ENCODE measurements around the gene SHANK2. TPM values are rescaled to one million over a fixed set of nuclear protein-coding genes. Genes with fewer than 3 reads are reported as not detected.

The SHANK2 gene
- polyA plus RNA-seq, 1 donor (not counting 4 experiments of a cell fraction or from before 2014, with no cell fraction given) = 0.22 TPM

DNA sequence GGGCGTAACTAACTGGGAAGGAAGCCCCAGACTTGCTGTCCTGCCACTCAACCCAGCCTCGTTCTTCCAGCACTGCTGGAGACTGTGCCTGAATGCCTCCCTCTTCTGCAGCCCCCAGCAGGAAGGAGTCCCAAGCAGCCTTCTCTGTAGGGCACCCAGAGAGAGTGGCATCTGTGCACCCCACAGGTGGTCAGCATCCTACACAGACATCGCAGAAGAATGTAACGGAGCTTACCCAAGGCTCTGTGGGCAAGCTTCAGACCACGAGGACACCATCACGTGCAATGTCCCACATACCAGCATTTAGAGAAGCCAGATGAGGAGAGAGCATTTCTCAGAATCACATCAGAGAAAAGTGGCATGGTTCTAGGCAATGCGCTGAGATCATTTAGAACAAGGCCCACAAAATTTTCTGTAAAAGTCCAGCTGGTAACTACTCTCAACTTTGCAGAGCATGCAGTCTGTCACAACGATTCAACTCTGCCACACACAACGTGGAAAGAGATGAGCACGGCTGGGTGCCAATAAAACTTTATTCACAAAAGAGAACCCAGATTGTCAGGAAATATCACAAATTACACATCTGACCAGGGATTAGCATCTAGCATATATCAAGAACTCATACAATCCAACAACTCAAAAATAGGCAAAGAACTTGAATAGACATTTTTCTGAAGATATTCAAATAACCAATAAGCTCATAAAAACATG, 33.4 kb downstream of the SHANK2 start:
- Histone ChIP-seq H3K4me3 (ENCODE audit: control insufficient read depth in 2 of 3, extremely low read depth in 1 of 3, insufficient read depth in 2 of 3, low read depth in 1 of 3, low read length in 3 of 3) (no peak overlapping the region), H3K79me2 (ENCODE audit: control insufficient read depth, insufficient read depth, low read length) (no peaks in the 10 kb centered on the region), H3K27ac (ENCODE audit: control insufficient read depth, insufficient read depth, low read length) (no peak overlapping the region), H3K4me1 (ENCODE audit: control insufficient read depth, extremely low read depth, insufficient read depth, low read length) (no peaks in the 10 kb centered on the region), H3K36me3 (ENCODE audit: control insufficient read depth in 2 of 2, extremely low read depth in 1 of 2, insufficient read depth in 2 of 2, low read length in 2 of 2) (no peaks in the 10 kb centered on the region), H4K20me1 (ENCODE audit: control insufficient read depth, extremely low read depth, insufficient read depth, low read length) (no peaks in the 10 kb centered on the region), H3K4me2 (ENCODE audit: control insufficient read depth, extremely low read depth, insufficient read depth, low read depth, low read length) (no peak overlapping the region), H2AFZ (ENCODE audit: control insufficient read depth, low read length) (no peak overlapping the region), H3K9me1 (ENCODE audit: control insufficient read depth, extremely low read depth, insufficient read depth, low read length) (no peaks in the 10 kb centered on the region), H3K9me3 (ENCODE audit: control insufficient read depth, low read depth, low read length) (no peaks in the 10 kb centered on the region), H3K27me3 (ENCODE audit: control insufficient read depth, extremely low read depth, insufficient read depth, low read length) (peaks cover 8% of the 10 kb centered on the region), H3K9ac (ENCODE audit: control insufficient read depth, extremely low read depth, insufficient read depth, low read length) (no peak overlapping the region)
- DNase-seq (ENCODE audit: low read depth, low spot score) (no peak), FAIRE-seq (no peak)
- TF ChIP-seq, protein P1, sequence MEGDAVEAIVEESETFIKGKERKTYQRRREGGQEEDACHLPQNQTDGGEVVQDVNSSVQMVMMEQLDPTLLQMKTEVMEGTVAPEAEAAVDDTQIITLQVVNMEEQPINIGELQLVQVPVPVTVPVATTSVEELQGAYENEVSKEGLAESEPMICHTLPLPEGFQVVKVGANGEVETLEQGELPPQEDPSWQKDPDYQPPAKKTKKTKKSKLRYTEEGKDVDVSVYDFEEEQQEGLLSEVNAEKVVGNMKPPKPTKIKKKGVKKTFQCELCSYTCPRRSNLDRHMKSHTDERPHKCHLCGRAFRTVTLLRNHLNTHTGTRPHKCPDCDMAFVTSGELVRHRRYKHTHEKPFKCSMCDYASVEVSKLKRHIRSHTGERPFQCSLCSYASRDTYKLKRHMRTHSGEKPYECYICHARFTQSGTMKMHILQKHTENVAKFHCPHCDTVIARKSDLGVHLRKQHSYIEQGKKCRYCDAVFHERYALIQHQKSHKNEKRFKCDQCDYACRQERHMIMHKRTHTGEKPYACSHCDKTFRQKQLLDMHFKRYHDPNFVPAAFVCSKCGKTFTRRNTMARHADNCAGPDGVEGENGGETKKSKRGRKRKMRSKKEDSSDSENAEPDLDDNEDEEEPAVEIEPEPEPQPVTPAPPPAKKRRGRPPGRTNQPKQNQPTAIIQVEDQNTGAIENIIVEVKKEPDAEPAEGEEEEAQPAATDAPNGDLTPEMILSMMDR (optimal IDR thresholded peaks at IDR 0.05 in 1 of 3, IDR thresholded peaks at IDR 0.05 in 1 of 3, conservative IDR thresholded peaks at IDR 0.05 in 1 of 3; ENCODE audit: extremely low read depth in 1 of 3, insufficient read depth in 2 of 3, low read length in 3 of 3) = no peak
- dilution Hi-C loops (cut with MboI; ENCODE audit: extremely low pct_ligation_motif_present, low sequenced_read_pairs) = no loop called here

DNA sequence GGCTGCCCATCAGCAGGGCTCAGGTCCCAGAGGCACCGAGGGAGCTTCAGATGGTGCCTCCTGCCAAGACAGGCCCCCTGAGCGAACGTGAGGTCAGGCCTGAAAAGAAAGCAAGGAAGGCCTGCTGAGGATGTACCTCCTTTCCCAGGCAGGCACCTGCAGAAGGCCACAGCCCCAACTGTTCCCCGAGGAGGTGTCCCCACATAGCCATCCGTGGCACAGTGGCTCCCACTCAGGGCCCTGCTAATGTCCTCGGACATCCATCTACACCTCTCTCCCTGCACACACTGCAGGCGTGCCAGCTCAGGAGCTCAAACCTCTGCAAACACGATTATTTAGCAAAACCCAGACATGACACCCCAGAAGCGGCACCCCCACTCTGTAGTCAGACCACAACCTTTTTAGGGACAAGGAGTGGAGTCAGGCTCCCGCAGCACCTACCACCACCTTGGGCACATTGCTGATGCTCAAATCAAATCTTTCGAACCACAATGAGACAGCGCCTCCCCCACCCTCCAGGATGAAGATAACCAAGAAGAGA, 36.9 kb downstream of the SHANK2 start:
- dilution Hi-C loops (cut with MboI; ENCODE audit: extremely low pct_ligation_motif_present, low sequenced_read_pairs) = no loop called here
- FAIRE-seq (no peak), DNase-seq (ENCODE audit: low read depth, low spot score) (no peak)
- Histone ChIP-seq H4K20me1 (ENCODE audit: control insufficient read depth, extremely low read depth, insufficient read depth, low read length) (no peaks in the 10 kb centered on the region), H3K36me3 (ENCODE audit: control insufficient read depth in 2 of 2, extremely low read depth in 1 of 2, insufficient read depth in 2 of 2, low read length in 2 of 2) (no peaks in the 10 kb centered on the region), H3K9me1 (ENCODE audit: control insufficient read depth, extremely low read depth, insufficient read depth, low read length) (no peaks in the 10 kb centered on the region), H3K79me2 (ENCODE audit: control insufficient read depth, insufficient read depth, low read length) (no peaks in the 10 kb centered on the region), H3K27me3 (ENCODE audit: control insufficient read depth, extremely low read depth, insufficient read depth, low read length) (peaks cover 13% of the 10 kb centered on the region), H3K27ac (ENCODE audit: control insufficient read depth, insufficient read depth, low read length) (no peak overlapping the region), H3K9me3 (ENCODE audit: control insufficient read depth, low read depth, low read length) (no peaks in the 10 kb centered on the region), H3K4me3 (ENCODE audit: control insufficient read depth in 2 of 3, extremely low read depth in 1 of 3, insufficient read depth in 2 of 3, low read depth in 1 of 3, low read length in 3 of 3) (no peak overlapping the region), H2AFZ (ENCODE audit: control insufficient read depth, low read length) (no peak overlapping the region), H3K4me1 (ENCODE audit: control insufficient read depth, extremely low read depth, insufficient read depth, low read length) (no peaks in the 10 kb centered on the region), H3K9ac (ENCODE audit: control insufficient read depth, extremely low read depth, insufficient read depth, low read length) (no peak overlapping the region), H3K4me2 (ENCODE audit: control insufficient read depth, extremely low read depth, insufficient read depth, low read depth, low read length) (no peak overlapping the region)
- TF ChIP-seq EZH2 (IDR thresholded peaks at IDR 0.05; ENCODE audit: low read length) = no peak
- TF ChIP-seq, protein P1 (optimal IDR thresholded peaks at IDR 0.05 in 1 of 3, IDR thresholded peaks at IDR 0.05 in 1 of 3, conservative IDR thresholded peaks at IDR 0.05 in 1 of 3; ENCODE audit: extremely low read depth in 1 of 3, insufficient read depth in 2 of 3, low read length in 3 of 3) = no peak
